Measurements from ENCODE around the gene ATG16L2.

ATG16L2 gene

DNA sequence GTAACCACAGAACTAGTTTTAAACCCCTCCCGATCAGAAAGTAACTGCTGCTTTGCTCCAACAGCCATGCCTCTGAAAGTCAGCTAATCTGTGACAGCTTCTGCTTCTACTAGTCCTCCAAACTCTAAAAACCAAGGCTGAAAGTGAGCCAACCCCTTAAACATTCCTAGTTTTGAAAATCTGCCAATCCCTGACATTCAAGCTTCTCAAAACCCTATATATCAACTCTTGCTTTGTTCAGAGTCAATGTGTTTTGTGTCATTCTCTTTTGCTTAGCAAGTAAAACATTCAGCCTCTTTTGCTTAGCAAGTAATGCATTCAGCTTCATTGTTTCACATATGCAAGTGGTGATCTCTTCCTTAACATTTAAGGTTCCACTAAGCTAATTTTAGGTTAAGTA is 56.9 kb downstream of the ATG16L2 start:
- Histone ChIP-seq H3K4me1 (ENCODE audit: control insufficient read depth, insufficient read depth, low read depth, low read length) (peaks cover 6% of the 10 kb centered on the region), H3K18ac (ENCODE audit: low read depth in 1 of 2, low read length in 2 of 2) (no peak overlapping the region), H3K9ac (ENCODE audit: low read length) (no peak overlapping the region), H4K8ac (ENCODE audit: low read length) (no peak overlapping the region), H3K79me1 (replicated peaks; ENCODE audit: low read length, poor library complexity, severe bottlenecking) (peaks cover 7% of the 10 kb centered on the region), H2BK120ac (ENCODE audit: low read depth, low read length) (no peak overlapping the region), H2AK5ac (ENCODE audit: low read length, severe bottlenecking) (no peak overlapping the region), H3K4ac (ENCODE audit: low read depth in 1 of 2, low read length in 2 of 2) (no peak overlapping the region), H2BK15ac (ENCODE audit: low read depth, poor library complexity, severe bottlenecking) (no peak overlapping the region), H3K27ac (ENCODE audit: low read length, poor library complexity, severe bottlenecking) (peak overlapping the region; percentile 61), H3K4me3 (ENCODE audit: insufficient read depth in 1 of 2, low read depth in 1 of 2, low read length in 2 of 2) (no peak overlapping the region), H3K27me3 (ENCODE audit: control insufficient read depth in 1 of 2, insufficient read depth in 1 of 2, low read length in 2 of 2) (no peaks in the 10 kb centered on the region), H3K9me3 (ENCODE audit: control insufficient read depth, low read length) (no peaks in the 10 kb centered on the region), H3K23ac (ENCODE audit: low read length in 2 of 2) (no peak overlapping the region), H4K91ac (ENCODE audit: low read length) (no peak overlapping the region), H2BK12ac (ENCODE audit: low read length in 2 of 2) (no peak overlapping the region), H2AFZ (ENCODE audit: low read depth, low read length) (no peak overlapping the region), H3K36me3 (ENCODE audit: control insufficient read depth in 1 of 2, insufficient read depth in 2 of 2, low read depth in 1 of 2, low read length in 2 of 2) (peaks cover 0 to 21% of the 10 kb centered on the region in 2 experiments), H3K14ac (ENCODE audit: low read length in 2 of 2) (no peak overlapping the region), H2BK5ac (ENCODE audit: low read depth, low read length, poor library complexity, severe bottlenecking) (no peak overlapping the region), H3K4me2 (ENCODE audit: low read length, poor library complexity, severe bottlenecking) (no peak overlapping the region)
- 94% methylated on average over 1 of the region's 1 CpG for WGBS
- DNase-seq = no peak

DNA sequence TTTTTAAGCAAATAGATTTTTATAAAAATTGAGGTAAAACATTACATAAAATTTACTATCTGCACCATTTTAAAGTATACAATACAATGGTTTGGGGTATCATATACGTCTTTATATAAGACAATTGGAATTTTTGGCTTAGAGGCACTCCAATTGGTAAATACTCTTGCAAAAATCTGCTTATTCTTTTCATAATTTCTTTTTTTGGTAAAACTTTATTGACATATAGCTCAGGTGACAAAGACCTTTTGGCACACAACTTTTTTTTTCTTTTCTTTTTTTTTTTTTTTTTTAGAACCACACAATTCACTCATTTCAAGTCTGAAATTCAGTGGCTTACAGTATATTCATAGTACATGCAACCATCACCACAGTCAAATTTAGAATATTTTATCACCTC is 57.8 kb downstream of the ATG16L2 start:
- Histone ChIP-seq H2BK5ac (ENCODE audit: low read depth, low read length, poor library complexity, severe bottlenecking) (no peak overlapping the region), H3K27ac (ENCODE audit: low read length, poor library complexity, severe bottlenecking) (no peak overlapping the region), H2BK12ac (ENCODE audit: low read length in 2 of 2) (no peak overlapping the region), H3K79me1 (replicated peaks; ENCODE audit: low read length, poor library complexity, severe bottlenecking) (peaks cover 7% of the 10 kb centered on the region), H4K8ac (ENCODE audit: low read length) (no peak overlapping the region), H3K18ac (ENCODE audit: low read depth in 1 of 2, low read length in 2 of 2) (no peak overlapping the region), H3K14ac (ENCODE audit: low read length in 2 of 2) (no peak overlapping the region), H3K9ac (ENCODE audit: low read length) (no peak overlapping the region), H3K27me3 (ENCODE audit: control insufficient read depth in 1 of 2, insufficient read depth in 1 of 2, low read length in 2 of 2) (no peaks in the 10 kb centered on the region), H3K23ac (ENCODE audit: low read length in 2 of 2) (no peak overlapping the region), H3K4me3 (ENCODE audit: insufficient read depth in 1 of 2, low read depth in 1 of 2, low read length in 2 of 2) (no peak overlapping the region), H2AK5ac (ENCODE audit: low read length, severe bottlenecking) (no peak overlapping the region), H3K4ac (ENCODE audit: low read depth in 1 of 2, low read length in 2 of 2) (no peak overlapping the region), H3K4me1 (ENCODE audit: control insufficient read depth, insufficient read depth, low read depth, low read length) (peaks cover 5% of the 10 kb centered on the region), H2BK120ac (ENCODE audit: low read depth, low read length) (no peak overlapping the region), H3K9me3 (ENCODE audit: control insufficient read depth, low read length) (no peaks in the 10 kb centered on the region), H3K36me3 (ENCODE audit: control insufficient read depth in 1 of 2, insufficient read depth in 2 of 2, low read depth in 1 of 2, low read length in 2 of 2) (peaks cover 2 to 18% of the 10 kb centered on the region in 2 experiments), H2BK15ac (ENCODE audit: low read depth, poor library complexity, severe bottlenecking) (no peak overlapping the region), H4K91ac (ENCODE audit: low read length) (no peak overlapping the region), H2AFZ (ENCODE audit: low read depth, low read length) (no peak overlapping the region), H3K4me2 (ENCODE audit: low read length, poor library complexity, severe bottlenecking) (no peak overlapping the region)
- DNase-seq = no peak
- WGBS = no CpG with 5 or more reads among the region's 1 CpG

DNA sequence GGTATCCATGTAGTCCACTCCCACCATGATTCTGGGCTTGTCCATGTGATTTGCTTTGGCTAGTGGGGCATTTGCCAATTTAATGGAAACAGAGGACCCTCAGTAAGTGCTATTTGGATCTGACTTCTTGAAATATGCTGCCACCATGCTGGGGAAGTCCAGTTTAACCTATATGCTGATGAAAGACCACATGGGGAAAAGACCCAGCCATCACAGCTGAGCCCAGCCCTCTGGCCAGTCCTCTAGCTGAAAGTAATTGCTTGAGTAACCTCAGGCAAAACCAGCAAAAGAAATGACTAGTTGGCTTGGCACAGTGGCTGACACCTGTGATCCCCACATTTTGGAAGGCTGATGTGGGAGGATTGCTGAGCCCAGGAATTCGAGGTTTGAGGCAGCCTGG is 61.5 kb downstream of the ATG16L2 start:
- Histone ChIP-seq H3K4me1 (ENCODE audit: control insufficient read depth, insufficient read depth, low read depth, low read length) (peaks cover 2% of the 10 kb centered on the region), H3K79me1 (replicated peaks; ENCODE audit: low read length, poor library complexity, severe bottlenecking) (peaks cover 3% of the 10 kb centered on the region), H2AK5ac (ENCODE audit: low read length, severe bottlenecking) (no peak overlapping the region), H3K4me2 (ENCODE audit: low read length, poor library complexity, severe bottlenecking) (no peak overlapping the region), H3K9ac (ENCODE audit: low read length) (no peak overlapping the region), H3K36me3 (ENCODE audit: control insufficient read depth in 1 of 2, insufficient read depth in 2 of 2, low read depth in 1 of 2, low read length in 2 of 2) (peaks cover 2 to 12% of the 10 kb centered on the region in 2 experiments), H3K18ac (ENCODE audit: low read depth in 1 of 2, low read length in 2 of 2) (no peak overlapping the region), H2BK15ac (ENCODE audit: low read depth, poor library complexity, severe bottlenecking) (no peak overlapping the region), H3K9me3 (ENCODE audit: control insufficient read depth, low read length) (no peaks in the 10 kb centered on the region), H2AFZ (ENCODE audit: low read depth, low read length) (no peak overlapping the region), H3K27ac (ENCODE audit: low read length, poor library complexity, severe bottlenecking) (no peak overlapping the region), H3K23ac (ENCODE audit: low read length in 2 of 2) (no peak overlapping the region), H3K14ac (ENCODE audit: low read length in 2 of 2) (no peak overlapping the region), H2BK120ac (ENCODE audit: low read depth, low read length) (no peak overlapping the region), H4K8ac (ENCODE audit: low read length) (no peak overlapping the region), H4K91ac (ENCODE audit: low read length) (no peak overlapping the region), H2BK12ac (ENCODE audit: low read length in 2 of 2) (no peak overlapping the region), H3K4me3 (ENCODE audit: insufficient read depth in 1 of 2, low read depth in 1 of 2, low read length in 2 of 2) (no peak overlapping the region), H3K27me3 (ENCODE audit: control insufficient read depth in 1 of 2, insufficient read depth in 1 of 2, low read length in 2 of 2) (no peaks in the 10 kb centered on the region), H3K4ac (ENCODE audit: low read depth in 1 of 2, low read length in 2 of 2) (no peak overlapping the region), H2BK5ac (ENCODE audit: low read depth, low read length, poor library complexity, severe bottlenecking) (no peak overlapping the region)
- WGBS = no CpG with 5 or more reads among the region's 1 CpG
- no peak for DNase-seq

DNA sequence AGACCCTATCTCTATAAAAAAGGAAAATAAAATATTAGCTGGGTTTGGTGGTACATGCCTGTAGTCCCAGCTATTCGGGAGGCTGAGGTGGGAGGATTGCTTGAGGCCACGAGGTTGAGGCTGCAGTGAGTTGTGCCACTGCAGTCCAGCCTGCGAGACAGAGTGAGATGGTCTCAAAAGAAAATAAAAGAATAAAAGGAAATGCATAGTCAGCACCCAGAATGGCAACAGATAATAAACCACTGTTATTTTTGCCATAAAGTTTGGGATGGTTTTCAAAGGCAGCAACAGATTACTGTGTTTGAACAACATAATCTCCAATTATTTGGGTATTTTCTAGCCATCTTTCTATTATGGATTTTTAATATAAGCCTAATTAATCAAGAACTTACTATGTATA is 61.9 kb downstream of the ATG16L2 start:
- Histone ChIP-seq H3K4me3 (ENCODE audit: insufficient read depth in 1 of 2, low read depth in 1 of 2, low read length in 2 of 2) (no peak overlapping the region), H4K91ac (ENCODE audit: low read length) (no peak overlapping the region), H2BK120ac (ENCODE audit: low read depth, low read length) (no peak overlapping the region), H2AK5ac (ENCODE audit: low read length, severe bottlenecking) (no peak overlapping the region), H2AFZ (ENCODE audit: low read depth, low read length) (no peak overlapping the region), H3K27me3 (ENCODE audit: control insufficient read depth in 1 of 2, insufficient read depth in 1 of 2, low read length in 2 of 2) (no peaks in the 10 kb centered on the region), H2BK5ac (ENCODE audit: low read depth, low read length, poor library complexity, severe bottlenecking) (no peak overlapping the region), H3K23ac (ENCODE audit: low read length in 2 of 2) (no peak overlapping the region), H3K36me3 (ENCODE audit: control insufficient read depth in 1 of 2, insufficient read depth in 2 of 2, low read depth in 1 of 2, low read length in 2 of 2) (peaks cover 2 to 12% of the 10 kb centered on the region in 2 experiments), H3K4me2 (ENCODE audit: low read length, poor library complexity, severe bottlenecking) (no peak overlapping the region), H3K4ac (ENCODE audit: low read depth in 1 of 2, low read length in 2 of 2) (no peak overlapping the region), H4K8ac (ENCODE audit: low read length) (no peak overlapping the region), H2BK12ac (ENCODE audit: low read length in 2 of 2) (no peak overlapping the region), H3K79me1 (replicated peaks; ENCODE audit: low read length, poor library complexity, severe bottlenecking) (peaks cover 4% of the 10 kb centered on the region), H3K9me3 (ENCODE audit: control insufficient read depth, low read length) (no peaks in the 10 kb centered on the region), H3K27ac (ENCODE audit: low read length, poor library complexity, severe bottlenecking) (no peak overlapping the region), H2BK15ac (ENCODE audit: low read depth, poor library complexity, severe bottlenecking) (no peak overlapping the region), H3K4me1 (ENCODE audit: control insufficient read depth, insufficient read depth, low read depth, low read length) (peaks cover 2% of the 10 kb centered on the region), H3K18ac (ENCODE audit: low read depth in 1 of 2, low read length in 2 of 2) (no peak overlapping the region), H3K14ac (ENCODE audit: low read length in 2 of 2) (no peak overlapping the region), H3K9ac (ENCODE audit: low read length) (no peak overlapping the region)
- no peak for DNase-seq
- WGBS = 100% methylated on average over 3 of the region's 3 CpGs

Data from mesenchymal stem cell (in vitro differentiated cells and primary cell).